GM18498 (cell line): ENCODE measurements around the gene SMAP2.

Source experiments
- ATAC-seq: cut with Tn5 transposase; IDR thresholded peaks from one replicate; pipeline ENCODE4 v1.9.1; 2021; ENCODE audit warnings: mild to moderate bottlenecking, moderate library complexity; ENCODE audit not compliant: unreplicated experiment

Gene SMAP2

GRCh38 chr1:40389871-40390560 is 16.5 kb downstream of the SMAP2 start:
- ATAC-seq: no peak

- ATAC-seq: no peak
Observed at GRCh38 chr1:40390857-40391256, 17.3 kb downstream of the SMAP2 start.

GRCh38 chr1:40391688-40392145 is 18.2 kb downstream of the SMAP2 start:
- peak; percentile 43 for ATAC-seq

- no peak for ATAC-seq
Observed at GRCh38 chr1:40392221-40392620, 18.7 kb downstream of the SMAP2 start.

- ATAC-seq: no peak
Observed at GRCh38 chr1:40393173-40393572, 19.6 kb downstream of the SMAP2 start.

GRCh38 chr1:40394491-40395172 is 21.1 kb downstream of the SMAP2 start:
- no peak for ATAC-seq

GRCh38 chr1:40395190-40396175 is 22.0 kb downstream of the SMAP2 start:
- no peak for ATAC-seq

GRCh38 chr1:40396420-40396819 is 22.9 kb downstream of the SMAP2 start:
- no peak for ATAC-seq

GRCh38 chr1:40397258-40397657 is 23.7 kb downstream of the SMAP2 start:
- no peak for ATAC-seq

- ATAC-seq: peak; percentile 65
Observed at GRCh38 chr1:40399984-40400704, 26.6 kb downstream of the SMAP2 start.

- ATAC-seq: no peak
Observed at GRCh38 chr1:40401473-40402201, 28.1 kb downstream of the SMAP2 start.

- ATAC-seq: no peak
Observed at GRCh38 chr1:40404670-40405462, 31.3 kb downstream of the SMAP2 start.

- no peak for ATAC-seq
Observed at GRCh38 chr1:40405812-40406211, 32.3 kb downstream of the SMAP2 start.

GRCh38 chr1:40407453-40407852 is 33.9 kb downstream of the SMAP2 start:
- ATAC-seq: no peak

GRCh38 chr1:40409467-40409866 is 35.9 kb downstream of the SMAP2 start:
- no peak for ATAC-seq

- ATAC-seq: no peak
Observed at GRCh38 chr1:40411294-40411693, 37.8 kb downstream of the SMAP2 start.

GRCh38 chr1:40411843-40412242 is 38.3 kb downstream of the SMAP2 start:
- ATAC-seq: no peak

- no peak for ATAC-seq
Observed at GRCh38 chr1:40413527-40414252, 40.2 kb downstream of the SMAP2 start.

- ATAC-seq: no peak
Observed at GRCh38 chr1:40414331-40414730, 40.8 kb downstream of the SMAP2 start.
